Activated CD4-positive, alpha-beta T cell treated with anti-CD3 and anti-CD28 coated beads, Interleukin-10, Interleukin-2, amounts not matched to agents 100 ng/mL and 50 ng/mL, durations not matched to agents 16 hours and 8 hours (primary cell): ENCODE measurements around the gene HERPUD1.
A peak's percentile ranks its signal among the peaks of the same experiment; 100 is the strongest.
"Not testable (repeated sequence)": the region's sequence is repeated elsewhere in the genome, so short reads cannot be mapped to it uniquely, and the experiment has no call there.

ENCODE experiments used
- DNase-seq: peaks from one replicate; pipeline ENCODE4 v3.0.0-alpha.2; 2020

Gene HERPUD1

DNA sequence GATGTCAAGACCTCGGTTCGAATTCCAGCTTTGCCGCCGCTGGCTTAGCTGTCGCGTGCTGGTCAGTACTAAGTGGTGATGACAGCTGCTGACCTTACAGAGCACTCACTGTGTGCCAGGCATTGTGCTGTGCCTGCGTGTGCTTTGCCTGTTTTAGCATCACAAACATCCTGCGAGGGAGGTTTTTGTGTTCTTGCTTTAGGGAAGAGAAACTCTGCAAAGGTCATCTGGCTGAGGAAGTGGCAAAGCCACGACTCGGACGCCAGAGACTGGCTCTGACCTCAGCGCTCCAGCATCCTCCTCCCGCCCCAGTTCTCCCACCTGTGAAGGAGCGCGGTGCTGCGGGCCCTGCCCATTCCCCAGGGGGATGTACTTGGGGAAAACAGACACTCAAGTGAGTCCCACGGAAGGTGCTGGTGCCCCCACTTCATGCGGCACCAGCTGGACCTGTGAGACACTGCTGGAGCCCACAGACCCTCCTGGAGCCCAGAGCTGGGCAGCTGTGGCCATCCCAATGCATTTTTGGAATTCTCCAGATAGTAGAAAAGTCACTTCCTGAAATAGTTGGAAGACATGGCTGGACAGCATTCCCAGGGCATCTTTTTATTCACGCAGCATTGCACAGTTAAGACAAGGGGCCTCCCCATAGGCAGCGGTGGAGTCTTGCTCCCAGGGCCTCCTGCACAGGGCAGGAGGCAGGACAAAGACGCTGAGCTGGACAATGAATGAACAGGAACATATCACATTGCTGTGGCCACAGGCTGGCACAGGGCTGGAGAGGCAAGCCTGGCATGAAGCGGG, 20.0 kb upstream of the HERPUD1 start:
- DNase-seq: no peak

DNA sequence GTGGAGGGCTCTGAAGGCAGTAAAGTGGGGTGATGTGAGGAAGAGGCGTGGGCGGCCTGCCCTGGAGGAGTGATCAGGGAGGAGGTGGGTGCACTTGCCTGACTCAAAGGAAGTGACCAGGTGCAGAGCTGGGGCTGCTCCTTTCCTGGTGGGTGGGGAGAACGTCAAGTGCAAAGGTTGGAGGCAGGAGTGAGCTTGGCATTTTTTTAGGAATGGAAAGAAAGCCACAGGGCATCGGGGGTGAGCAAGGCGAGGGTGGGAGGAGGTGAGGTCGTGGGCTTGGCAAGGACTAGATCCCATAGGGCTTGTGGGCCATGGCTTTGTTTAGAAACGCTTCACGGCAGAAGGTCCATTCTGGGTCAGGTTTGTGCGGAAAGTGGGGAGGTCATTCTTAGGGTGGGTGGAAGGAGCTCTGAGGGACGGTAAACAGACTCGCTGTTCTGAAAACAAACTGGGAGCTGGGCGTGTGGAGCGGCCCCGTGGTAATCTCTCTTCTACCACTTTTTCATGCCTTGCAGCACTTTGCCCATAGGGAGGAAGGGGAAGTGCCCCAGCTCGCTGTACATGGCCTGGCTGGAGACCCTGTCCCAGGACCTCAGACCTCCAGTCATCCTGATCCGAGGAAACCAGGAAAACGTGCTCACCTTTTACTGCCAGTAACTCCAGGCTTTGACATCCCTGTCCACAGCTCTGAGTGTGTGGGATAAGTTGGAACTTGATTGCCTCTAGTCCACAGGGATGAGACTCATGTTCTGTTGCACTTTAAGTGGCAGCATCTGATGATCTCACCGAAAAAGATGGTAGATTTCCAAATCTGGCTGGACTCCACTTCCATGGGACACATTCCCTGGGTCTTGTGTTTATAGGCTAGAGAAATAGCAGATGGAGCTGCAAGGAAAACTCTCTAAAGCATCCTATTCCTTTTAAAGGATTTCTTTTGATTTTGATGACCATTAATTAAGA, 18.9 kb upstream of the HERPUD1 start:
- DNase-seq: no peak

DNA sequence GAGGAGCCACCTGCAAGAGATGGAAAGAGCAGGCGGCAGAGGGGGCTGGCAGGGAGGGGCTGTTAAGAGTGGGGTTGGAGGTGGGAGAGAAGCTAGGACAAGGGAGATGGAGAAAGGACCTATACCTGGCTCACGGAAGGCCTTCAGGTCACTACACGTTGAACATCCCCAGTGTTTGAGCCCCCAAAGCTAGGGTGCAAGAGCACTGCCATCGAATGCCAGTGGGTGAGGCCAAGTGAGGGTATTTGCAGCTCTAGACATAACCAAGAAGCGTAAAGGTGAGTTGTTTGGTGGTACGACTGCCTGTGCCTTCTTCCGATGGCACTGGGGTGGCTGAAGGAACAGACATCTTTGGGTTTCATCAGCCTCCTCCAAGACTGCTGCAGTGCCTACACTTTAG, 17.0 kb upstream of the HERPUD1 start:
- DNase-seq: no peak

DNA sequence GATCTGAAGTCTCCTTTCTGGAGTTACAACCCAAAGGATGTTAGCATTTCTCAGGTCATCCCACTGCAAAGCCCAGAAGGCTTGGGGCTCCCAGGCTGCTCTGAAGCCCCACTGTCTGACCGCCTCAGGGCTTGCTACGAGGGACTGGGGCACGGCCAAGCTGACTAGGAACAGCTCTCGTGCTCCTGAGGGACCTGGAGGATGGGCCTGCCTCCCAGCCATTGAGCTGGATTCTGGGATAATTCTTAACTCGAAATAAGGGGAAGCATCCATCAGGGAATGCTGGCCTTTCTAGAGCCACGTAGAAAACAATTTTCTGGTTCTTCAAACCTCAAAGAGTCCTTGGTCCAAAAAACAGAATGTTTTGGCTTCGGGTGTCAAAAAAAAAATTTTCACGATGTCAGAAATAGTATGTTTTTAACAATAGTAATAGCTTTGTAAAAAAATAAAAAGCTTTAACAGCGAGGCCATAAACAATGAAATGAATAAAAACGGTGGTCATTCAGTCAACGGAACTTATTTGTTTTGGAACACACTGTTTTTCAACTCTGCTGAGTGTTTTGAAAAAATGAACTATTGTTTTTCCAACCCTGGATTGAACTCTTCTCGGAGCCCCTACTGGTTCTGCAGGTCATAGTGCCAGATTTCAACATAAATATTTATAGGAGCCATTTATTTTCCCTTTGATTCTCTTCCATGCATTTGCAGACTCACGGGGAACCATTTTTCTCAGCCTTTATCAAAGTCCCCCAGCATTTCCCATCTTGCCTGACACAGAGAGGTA, 16.4 kb upstream of the HERPUD1 start:
- no peak for DNase-seq

DNA sequence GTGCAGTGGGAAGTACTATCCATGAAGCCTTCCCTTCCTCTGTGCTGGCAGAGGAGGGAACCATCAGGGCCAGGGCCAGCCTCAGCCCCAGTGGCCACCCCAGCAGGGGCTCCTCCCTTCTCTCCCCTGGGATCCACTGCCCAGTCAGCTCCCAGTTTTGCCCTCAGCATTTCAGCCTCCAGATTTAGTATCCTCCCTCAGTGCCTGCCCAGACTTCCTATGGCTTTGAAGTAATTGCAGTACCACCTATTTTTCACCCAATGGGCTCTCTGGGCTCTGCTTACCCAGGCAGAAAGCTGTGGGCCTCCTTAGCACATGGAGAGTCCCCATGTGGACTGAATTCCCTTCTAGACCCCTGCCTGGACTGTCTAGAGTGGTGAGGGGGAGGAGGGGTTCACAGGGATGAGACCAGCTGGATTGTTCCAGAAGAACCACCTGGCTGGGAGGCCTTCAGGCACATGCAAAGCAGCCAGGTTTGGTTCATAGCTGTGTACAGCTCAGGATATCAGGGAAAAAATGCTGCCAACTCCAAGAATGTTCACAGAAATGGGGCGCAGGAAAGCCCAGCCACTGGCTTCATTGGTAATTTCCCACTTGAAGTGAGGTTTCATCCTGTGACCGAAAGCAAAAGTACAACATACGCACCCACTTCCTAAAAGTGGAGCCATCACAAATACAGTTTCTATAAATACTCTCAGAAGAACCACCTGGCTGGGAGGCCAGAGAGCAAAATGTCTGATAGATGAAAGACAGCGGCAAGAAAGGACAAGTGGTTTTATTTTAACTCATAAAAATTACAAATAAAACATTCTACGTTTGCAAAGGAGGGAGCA, 15.2 kb upstream of the HERPUD1 start:
- DNase-seq: peak; percentile 75

DNA sequence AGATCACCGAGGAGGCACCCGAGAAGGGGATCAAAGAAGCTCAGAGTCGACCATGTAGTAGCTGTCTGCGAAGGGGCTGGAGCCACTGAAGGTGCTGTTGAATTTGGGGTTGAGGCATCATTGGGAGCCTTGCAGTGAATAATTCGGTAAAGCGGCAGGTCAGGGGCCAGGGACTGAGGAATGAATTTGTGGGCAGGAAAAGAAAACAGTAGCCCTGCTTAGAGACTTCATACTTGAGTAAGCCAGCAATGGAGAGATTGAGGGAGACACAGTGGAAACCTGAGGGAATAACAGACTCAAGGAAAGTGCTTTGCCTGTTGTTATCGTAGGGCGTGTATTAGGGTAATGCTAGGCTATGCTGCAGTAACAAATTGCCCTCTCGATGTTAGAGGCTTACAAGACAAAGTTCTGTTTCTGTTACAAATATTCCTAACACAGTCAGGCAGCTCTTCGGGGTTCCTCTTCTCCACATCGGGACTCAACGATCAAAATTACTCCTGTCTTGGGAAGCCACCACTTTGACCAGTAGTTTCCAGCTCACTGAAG, 13.4 kb upstream of the HERPUD1 start:
- DNase-seq: no peak

DNA sequence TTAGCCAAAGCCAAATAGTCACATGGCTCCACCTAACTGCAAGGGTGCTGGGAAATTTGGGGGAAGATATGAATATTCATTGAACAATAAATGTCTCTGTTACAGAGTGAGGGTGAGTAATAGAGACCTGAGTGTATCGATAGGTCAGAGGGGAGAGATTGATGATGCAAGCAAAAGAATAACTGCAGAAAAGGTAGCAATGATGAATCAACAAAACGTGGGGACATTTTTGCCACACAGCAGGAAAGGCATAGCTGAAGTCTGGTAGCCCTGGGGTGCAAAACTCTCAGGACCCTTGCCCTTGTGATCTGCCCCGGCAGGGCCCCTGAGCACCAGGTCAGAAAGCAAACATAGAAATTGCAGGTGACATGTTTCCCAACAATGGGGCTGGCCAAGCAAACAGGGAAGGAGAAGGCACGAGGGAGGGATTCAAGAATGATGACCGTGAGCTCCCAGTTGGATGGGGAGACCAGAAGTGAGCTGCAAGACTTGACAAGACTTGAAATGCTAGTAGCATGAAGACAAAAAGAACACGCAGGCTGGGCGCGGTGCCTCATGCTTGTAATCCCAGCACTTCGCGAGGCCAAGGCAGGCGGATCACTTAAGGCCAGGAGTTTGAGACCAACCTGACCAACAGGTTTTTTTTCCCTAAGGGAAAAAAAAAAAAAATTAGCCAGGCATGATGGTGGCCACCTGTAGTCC, 12.7 kb upstream of the HERPUD1 start:
- DNase-seq: no peak

DNA sequence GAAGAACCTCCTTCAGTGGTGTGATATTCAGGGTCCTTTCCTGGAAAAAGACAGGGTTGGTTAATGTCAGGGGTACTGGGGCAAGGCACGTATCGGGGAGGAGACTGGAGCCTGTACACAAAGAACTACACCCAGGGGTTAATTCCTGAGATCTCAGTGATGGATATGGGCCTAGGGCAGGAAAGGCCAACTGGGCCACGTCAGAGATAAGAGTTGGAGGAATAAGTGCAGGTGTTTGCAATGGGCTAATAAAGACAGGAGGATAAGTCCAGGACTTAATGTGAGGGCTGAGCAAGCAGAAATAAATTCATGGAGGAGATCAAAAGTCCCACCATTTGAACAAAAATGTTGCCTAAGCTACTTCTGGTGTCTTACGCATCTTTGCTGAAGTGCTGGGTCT, 10.4 kb upstream of the HERPUD1 start:
- no peak for DNase-seq

DNA sequence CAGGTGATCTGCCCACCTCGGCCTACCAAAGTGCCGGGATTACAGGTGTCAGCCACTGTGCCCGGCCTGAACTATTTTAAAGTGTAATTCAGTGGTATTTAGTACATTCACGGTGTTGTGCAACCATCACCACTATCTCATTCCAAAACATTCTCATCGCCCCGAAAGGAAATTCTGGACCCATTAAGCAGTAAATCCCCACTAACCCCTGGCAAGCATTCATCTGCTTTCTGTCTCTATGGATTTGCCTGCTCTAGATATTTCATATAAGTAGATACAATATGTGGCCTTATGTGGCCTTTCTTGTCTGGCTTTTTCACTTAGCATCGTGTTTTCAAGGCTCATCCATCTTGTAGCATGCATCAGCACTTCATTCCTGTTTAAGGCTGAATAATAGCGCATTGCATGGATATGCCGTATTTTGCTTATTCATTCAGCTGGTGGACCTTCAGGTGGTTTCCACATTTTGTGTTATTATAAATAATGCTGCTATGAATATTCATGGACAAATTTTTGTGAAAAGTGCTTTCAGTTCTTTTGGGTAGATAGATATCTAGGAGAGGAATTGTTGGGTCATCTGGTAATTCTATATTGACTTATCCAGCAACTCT, 8.4 kb upstream of the HERPUD1 start:
- DNase-seq: no peak

DNA sequence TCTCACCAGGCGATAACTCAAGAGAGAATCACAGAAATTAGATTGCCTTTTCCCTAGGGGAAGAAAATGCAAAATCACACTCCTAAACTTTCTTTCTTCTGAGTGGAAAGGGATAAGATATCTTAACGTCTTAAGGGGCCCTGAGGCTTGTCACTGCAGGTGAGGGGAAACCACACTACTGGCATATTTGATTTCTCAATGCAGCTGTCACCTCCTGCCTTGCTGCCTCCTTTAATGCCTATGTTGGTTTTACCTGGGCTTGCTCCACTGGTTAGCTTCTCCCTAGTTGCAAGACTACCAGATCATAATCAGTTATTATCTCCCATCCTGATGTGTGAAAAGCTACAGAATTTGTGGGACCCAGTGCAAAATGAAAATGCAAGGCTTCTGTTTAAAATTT, 4.5 kb upstream of the HERPUD1 start:
- DNase-seq: no peak

DNA sequence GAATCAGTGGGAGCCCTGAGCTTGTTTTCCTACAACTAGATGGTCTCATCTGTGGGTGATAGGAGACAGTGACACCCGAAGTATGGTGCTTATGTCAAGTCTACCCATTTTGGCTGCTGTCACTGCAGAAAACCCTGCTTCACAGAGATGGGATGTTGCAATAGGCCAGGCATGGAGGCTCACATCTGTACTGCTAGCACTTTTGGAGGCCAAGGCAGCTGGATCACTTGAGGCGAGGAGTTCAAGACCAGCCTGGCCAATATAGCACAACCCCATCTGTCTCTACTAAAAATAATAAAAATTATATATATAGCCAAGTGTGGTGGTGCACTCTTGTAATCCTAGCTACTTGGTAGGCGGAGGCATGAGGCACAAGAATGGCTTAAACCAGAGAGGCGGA, 2.3 kb upstream of the HERPUD1 start:
- DNase-seq: no peak

DNA sequence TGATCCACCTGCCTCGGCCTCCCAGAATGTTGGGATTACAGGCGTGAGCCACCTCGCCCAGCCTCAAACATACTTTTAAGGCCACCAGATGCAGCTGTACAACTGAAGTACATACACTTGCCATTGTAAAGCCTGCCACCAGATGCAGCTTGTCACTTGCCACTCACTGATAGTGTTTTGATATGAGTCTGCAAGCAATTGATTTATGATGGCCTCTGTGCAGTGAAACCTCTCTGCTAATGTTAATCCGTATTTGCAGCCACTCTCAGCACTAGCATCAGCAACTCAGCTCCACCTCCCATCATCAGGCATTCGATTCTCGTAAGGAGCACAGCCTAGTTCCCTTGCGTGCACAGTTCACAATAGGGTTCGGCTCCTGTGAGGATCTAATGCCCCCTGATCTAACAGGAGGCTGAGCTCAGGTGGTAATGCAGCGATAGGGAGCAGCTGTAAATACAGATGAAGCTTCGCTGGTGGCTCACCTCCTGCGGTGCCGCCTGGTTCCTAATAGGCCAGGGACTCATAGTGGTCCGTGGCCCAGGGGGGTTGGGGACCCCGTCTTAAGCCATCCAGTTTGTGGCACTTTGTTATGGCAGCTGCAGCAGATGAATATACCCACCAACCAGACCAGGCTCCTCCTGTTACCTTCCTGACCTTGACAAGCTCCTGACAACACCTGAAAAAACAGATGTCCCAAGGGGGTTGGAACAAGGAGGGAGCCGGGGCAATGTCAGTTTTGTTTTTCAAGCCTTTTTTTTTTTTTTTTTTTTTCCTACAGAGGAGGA, 1.3 kb upstream of the HERPUD1 start:
- no peak for DNase-seq

DNA sequence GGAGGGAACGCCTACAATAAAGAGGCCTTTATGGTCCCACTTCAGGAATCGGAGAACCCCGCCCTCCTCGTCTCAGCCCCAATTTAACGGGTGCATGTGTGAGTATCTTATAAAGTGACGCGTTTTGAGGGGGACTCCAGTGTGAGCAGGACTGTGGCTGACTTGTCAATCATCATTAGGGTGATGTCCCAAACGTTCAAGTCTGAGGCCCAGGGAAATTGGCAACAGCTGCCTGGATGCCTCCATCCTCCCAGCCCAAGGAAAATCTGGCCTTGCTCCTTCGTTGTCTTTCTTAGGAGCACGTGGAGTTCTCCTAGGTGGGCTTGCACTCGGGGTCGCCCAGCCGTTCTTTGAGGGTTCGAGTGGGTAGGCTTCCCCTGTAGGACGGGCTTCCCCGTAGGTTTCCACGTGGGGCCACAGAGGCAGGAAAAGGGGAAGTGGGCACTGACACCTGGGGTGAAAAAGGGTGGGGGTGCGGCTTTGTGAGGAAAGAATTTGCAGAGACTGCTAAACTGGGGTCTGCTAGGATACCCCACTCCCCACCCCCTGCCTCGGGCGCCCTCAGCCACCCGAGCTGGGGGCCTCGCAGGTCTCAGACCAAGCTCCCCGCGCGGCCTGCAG, 561 bp upstream of the HERPUD1 start:
- no peak for DNase-seq

DNA sequence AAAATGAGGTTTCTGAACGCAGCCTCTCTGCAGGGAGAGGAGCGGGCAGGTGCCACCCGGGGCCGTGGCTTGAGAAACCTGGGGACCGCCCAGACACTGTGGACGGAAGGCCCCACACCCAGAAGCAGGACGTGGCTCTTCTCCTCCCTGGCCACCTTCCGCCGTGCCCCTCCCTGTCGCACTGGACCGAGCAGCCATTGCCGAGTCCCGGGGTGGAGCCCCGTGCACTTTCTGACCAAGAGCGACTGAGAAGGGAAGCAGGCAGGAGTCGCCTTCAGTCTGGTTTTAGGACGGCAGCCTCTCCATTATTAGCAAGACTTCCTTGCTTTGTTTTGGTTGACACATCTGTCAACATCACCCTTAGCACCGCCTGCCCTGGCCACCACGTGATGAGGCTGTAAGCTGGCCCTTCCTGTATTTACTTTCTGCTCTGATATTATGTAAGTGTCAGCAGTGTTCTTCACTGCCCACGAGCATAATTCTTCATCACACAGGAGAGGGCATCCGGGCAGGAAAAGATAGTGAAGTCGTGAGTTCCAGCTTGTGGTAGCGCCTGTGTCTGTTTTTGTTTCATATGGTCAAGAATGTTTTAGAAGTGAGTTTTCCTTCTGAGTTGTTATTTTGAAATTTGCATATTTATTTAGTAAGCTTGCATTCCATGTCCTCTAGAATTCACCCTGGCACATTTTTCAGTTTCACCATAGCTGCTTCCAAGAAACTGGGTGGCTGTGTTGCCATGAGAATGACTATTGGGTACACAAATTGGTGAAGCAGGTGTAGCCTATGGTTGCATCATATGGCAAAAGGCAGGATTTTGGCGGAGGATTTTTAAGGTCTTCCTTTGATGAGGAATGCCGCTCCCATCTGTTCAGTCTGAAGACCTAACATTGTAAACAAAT, 1.0 kb downstream of the HERPUD1 start:
- peak; percentile 62 for DNase-seq

DNA sequence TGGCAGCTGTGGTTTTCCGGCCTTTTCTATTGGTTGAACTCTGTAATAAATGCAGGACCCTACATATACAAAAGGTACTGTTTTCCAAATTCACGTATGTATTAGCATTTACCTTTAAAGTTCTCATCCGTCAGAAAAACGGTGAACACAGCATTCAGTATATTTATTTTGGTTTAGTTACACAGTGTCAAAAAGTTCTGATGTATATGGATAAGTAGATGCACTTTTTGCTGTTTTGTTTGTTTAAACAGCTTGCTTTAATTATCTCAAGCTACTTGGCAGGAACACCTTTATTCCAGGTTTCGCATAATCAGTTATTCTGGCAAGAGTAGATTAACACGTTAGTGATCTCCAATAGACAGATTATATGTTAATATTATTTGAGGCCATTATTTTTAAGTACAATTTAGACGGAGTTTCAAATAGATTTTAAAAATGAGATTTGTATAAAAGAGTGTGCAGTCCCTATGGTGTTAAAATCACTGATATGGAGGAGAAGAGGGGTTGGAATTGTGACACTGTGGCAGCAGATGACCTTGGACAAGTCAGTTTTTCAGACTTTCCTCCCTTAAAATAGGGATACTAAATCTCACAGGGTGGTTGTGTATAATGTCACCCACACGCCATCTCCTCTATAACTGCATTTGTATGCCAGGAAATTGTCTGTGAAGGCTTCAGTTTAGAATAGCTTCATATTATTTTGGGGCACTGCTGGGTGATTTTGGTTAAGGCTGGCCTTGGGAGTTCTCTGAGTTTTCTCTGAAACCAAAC, 2.1 kb downstream of the HERPUD1 start:
- DNase-seq: no peak

DNA sequence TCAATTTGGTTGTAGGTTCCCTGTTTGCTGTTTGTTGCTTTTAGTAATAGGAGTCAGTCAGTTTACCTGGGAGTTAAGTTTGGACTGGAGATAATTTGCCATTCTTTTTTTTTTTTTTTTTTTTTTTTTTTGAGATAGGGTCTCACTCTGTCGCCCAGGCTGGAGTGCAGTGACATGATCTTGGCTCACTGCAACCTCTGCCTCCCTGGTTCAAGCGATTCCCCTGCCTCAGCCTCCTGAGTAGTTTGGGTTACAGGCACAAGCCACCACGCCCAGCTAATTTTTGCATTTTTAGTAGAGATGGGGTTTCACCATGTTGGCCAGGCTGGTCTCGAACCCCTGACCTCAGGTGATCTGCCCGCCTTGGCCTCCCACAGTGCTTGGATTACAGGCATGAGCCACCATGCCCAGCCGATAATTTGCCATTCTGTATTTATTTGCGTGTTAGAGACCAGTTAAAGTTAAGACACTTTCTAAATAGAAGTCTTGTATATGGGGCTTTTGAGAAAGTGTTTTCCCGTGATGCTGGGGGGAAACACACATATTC, 2.7 kb downstream of the HERPUD1 start:
- not testable (repeated sequence) for DNase-seq

DNA sequence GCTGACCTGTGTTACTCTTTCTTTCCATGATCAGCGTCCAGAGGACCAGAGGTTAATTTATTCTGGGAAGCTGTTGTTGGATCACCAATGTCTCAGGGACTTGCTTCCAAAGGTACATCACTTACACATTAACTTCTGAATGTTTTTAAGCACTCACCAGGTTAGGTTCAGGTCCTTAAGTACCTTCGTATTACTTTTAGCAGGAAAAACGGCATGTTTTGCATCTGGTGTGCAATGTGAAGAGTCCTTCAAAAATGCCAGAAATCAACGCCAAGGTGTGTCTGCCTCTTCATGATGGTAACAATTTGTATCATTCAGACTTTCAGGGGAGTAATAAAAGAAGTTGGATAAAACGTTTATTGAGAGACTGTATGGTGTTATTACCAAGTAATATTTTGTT, 3.3 kb downstream of the HERPUD1 start:
- DNase-seq: no peak
